Inferior parietal cortex (tissue), 1 donor: ENCODE data around the gene CELF2.

Experiments
- DNase-seq: peaks from one replicate; pipeline ENCODE4 v3.0.0-alpha.2; 2016; ENCODE audit errors: extremely low spot score

CELF2 gene

GRCh38 chr10:11197266-11197712 is 179.6 kb downstream of the CELF2 start:
- no peak for DNase-seq

GRCh38 chr10:11197878-11198277 is 180.2 kb downstream of the CELF2 start:
- no peak for DNase-seq

GRCh38 chr10:11201911-11202310 is 184.2 kb downstream of the CELF2 start:
- no peak for DNase-seq

- DNase-seq, result no peak
Observed at GRCh38 chr10:11204351-11204942, 186.8 kb downstream of the CELF2 start.

- no peak for DNase-seq
Observed at GRCh38 chr10:11205030-11205772, 187.5 kb downstream of the CELF2 start.

- DNase-seq, result no peak
Observed at GRCh38 chr10:11206676-11207559, 189.2 kb downstream of the CELF2 start.

- no peak for DNase-seq
Observed at GRCh38 chr10:11207560-11207844, 189.8 kb downstream of the CELF2 start.

GRCh38 chr10:11208243-11208642 is 190.6 kb downstream of the CELF2 start:
- DNase-seq, result no peak

- no peak for DNase-seq
Observed at GRCh38 chr10:11208908-11209829, 191.5 kb downstream of the CELF2 start.

- no peak for DNase-seq
Observed at GRCh38 chr10:11209830-11210181, 192.1 kb downstream of the CELF2 start.

GRCh38 chr10:11210211-11210922 is 192.7 kb downstream of the CELF2 start:
- DNase-seq, result no peak

- DNase-seq, result no peak
Observed at GRCh38 chr10:11212288-11213085, 194.8 kb downstream of the CELF2 start.

- no peak for DNase-seq
Observed at GRCh38 chr10:11213137-11213536, 195.5 kb downstream of the CELF2 start.

GRCh38 chr10:11214407-11214806 is 196.7 kb downstream of the CELF2 start:
- DNase-seq, result no peak

GRCh38 chr10:11215471-11215870 is 197.8 kb downstream of the CELF2 start:
- no peak for DNase-seq

GRCh38 chr10:11217521-11217920 is 199.8 kb downstream of the CELF2 start:
- DNase-seq, result no peak

GRCh38 chr10:11218395-11218794 is 200.7 kb downstream of the CELF2 start:
- no peak for DNase-seq

- DNase-seq, result no peak
Observed at GRCh38 chr10:11219431-11219830, 201.8 kb downstream of the CELF2 start.

GRCh38 chr10:11223081-11223480 is 205.4 kb downstream of the CELF2 start:
- DNase-seq, result no peak

GRCh38 chr10:11223507-11224140 is 206.0 kb downstream of the CELF2 start:
- DNase-seq, result no peak
